ENCODE data around the gene SLC6A6.
"Not testable (repeated sequence)": the region's sequence is repeated elsewhere in the genome, so short reads cannot be mapped to it uniquely, and the experiment has no call there.

SLC6A6 gene

DNA sequence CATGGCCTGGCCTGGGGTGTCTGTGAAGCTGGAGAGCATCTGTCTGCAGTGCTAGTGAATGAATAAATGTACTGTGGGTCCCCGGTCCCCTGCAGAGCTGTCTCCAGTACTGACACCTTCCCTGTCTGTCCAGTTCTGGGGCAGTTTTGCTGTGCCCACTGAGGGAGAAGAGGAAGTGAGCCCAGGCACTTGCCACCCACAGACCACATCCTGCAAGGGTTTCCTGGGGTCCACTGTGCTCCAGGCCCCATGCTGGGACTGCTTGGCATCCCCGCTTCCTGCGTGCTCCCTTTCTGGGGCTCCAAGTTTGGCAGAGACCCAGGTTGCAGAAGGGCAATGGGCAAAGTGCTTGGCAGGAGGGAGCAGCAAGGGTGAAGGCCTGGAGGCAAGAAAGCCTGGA, 4.9 kb upstream of the SLC6A6 start:
- in situ Hi-C loops (cut with MboI; ENCODE audit: low sequenced_read_pairs): no loop called here

DNA sequence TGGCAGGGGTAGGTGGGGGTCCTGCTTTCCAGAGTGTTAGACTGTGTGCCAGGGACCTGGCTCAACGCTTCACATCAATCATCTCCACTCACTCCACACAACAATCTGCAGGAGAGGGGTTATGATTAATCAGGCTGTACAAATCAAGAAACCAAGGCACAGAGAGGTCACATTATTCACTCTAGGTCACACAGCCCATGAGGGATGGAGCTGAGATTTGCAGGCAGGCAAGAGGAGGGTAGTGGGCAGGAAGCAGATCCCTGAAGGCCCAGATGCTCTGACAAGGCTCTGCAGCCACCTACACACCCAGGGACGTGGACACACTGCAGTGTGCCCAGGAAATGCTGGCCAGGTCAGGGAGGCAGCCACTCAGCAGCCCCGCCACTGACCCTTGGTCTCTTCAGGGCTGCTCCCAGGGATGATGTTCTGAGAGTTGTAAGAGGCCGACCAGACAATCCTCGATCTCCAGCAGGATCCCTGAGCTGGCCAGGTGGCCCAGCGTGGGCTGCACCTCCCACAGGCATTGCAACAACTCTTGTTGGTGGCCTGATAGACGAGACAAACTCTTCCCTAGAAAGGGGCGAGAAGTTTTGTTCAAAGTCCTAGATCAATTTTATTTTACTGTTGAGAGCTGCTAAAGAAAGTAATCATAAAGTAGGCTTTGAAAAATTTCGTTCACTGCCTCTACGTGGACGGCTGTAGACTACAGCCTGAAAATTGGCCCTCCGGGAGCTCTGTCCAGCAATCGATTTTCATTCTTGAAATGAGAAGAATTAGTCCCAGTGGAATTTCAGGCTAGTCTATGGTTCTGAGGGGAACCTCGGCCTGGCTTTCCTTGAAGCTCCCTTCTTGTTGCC, 4.2 kb upstream of the SLC6A6 start:
- in situ Hi-C loops (cut with MboI; ENCODE audit: low sequenced_read_pairs): no loop called here

DNA sequence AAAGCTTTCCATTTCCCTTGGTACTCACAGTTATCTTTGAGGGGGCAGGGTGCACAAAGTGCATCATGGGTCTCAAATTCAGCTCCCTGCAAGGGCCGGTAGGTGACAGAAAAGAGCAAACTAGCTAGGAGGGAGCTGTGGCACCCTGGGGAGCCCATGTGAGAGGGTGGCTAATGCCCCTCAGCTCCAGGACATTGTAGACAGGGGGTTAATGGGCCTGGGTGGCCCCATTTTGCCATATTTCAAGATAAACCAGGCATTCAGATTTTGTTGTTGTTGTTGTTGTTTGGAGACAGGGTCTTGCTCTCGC, 3.7 kb upstream of the SLC6A6 start:
- in situ Hi-C loops (cut with MboI; ENCODE audit: low sequenced_read_pairs): no loop called here

DNA sequence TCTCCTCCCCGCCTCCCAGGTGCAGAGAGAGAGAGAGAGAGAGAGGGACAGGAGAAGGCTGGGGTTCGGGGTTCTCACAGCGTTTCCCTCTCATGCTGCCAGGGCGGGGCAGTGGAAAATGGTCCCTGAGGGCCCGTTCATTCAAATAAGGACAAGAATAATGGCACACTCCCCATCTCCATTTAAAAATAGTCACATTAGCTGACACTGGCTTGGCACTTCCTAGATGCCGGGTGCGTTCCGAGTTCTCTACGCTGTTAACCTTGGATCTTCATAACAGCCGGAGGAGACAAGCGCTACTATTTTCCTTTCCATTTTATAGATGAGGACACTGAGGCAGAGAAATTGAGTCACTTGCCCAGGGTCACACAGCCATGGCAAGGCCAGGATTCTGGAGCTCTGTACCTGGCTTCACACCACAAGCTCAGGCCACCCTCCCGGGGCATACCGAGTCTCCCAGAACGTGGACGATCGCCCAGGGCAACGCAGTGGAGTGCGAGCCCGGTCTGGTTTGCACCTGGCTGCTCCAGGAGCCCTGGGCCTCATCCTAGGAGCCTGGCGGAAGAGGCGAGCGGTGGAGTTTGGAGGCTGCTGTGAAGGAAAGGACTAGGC, 608 bp upstream of the SLC6A6 start:
- in situ Hi-C loops (cut with MboI; ENCODE audit: low sequenced_read_pairs): no loop called here

GRCh38 chr3:14403619-14404155, 1.3 kb downstream of the SLC6A6 start:
- in situ Hi-C loops (cut with MboI; ENCODE audit: low sequenced_read_pairs): no loop called here

- in situ Hi-C loops (cut with MboI; ENCODE audit: low sequenced_read_pairs): no loop called here
Observed at GRCh38 chr3:14404186-14404585, 1.8 kb downstream of the SLC6A6 start.

DNA sequence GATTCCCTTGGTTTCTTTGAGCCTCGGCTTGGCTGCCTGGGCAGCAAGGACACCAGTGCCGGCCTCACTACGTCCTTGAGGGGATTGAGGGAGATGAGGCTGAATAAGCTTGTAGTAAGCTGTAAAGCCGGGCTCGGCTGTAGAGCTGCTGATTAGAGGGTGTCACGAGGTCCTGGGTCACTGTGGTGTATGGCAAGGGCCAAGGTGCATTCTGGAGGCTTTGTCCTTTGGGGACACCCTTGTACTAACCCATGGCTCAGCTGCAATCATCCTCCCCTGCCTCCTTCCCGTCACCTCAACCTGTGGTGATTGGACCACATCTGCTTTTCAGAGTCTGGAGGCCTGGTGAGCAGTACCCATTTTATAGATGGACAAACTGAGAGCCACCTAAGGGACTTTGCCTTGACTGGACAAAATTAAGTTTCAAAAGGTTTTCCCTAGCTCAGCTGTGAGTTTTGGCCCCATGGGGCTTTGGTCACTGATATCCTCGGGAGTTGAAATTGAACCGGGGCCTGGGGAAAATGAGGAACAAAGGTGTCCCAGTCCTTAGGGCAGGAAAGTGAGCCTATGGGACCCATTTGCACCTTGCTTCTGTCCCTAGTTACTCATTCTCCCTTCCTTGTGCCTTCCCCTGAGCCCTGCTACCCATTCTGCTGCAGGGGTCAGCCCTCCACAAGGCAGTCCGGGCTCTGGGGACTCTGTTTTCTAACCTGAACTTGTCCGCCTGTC, 2.4 kb downstream of the SLC6A6 start:
- in situ Hi-C loops (cut with MboI; ENCODE audit: low sequenced_read_pairs): no loop called here

- in situ Hi-C loops (cut with MboI; ENCODE audit: low sequenced_read_pairs): no loop called here
Observed at GRCh38 chr3:14405360-14406238, 3.2 kb downstream of the SLC6A6 start.

- in situ Hi-C loops (cut with MboI; ENCODE audit: low sequenced_read_pairs): no loop called here
Observed at GRCh38 chr3:14406336-14406735, 3.9 kb downstream of the SLC6A6 start.

DNA sequence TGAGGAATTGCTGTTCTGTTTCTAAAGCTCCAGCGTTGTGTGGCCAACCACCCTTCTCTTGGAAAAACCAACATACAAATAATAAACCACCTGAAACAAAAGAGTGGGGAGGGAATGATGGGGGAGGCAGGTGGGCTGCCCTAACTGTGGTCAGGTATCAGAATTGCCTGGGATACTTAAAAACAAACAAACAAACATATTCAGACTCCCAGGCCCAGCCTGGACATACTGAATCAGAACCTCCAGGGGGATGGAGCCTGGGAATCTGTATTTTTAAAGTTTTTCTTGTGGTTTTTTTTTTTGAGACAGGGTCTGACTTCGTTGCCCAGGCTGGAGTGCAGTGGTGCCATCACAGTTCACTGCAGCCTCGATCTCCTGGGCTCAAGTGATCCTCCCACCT, 4.4 kb downstream of the SLC6A6 start:
- in situ Hi-C loops (cut with MboI; ENCODE audit: low sequenced_read_pairs): no loop called here

DNA sequence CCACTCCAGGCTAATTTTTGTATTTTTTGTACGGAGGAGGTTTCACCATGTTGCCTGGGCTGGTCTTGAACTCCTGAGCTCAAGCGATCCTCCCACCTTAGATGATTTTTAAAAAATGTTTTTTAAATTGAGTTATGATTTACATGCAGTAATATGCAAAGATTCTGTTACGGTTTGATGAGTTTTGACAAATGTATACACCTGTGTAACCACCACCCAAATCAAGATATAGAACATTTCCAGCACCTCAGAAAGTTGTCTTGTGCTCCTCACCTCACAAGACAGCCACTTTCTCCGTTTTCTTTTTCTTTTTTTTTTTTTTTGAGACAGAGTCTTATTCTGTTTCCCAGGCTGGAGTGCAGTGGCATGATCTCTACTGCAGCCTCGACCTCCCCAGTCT, 4.8 kb downstream of the SLC6A6 start:
- in situ Hi-C loops (cut with MboI; ENCODE audit: low sequenced_read_pairs): no loop called here

GRCh38 chr3:14409779-14410063, 7.3 kb downstream of the SLC6A6 start:
- in situ Hi-C loops (cut with MboI; ENCODE audit: low sequenced_read_pairs): not testable (repeated sequence)

GRCh38 chr3:14410106-14410502, 7.7 kb downstream of the SLC6A6 start:
- in situ Hi-C loops (cut with MboI; ENCODE audit: low sequenced_read_pairs): no loop called here

- in situ Hi-C loops (cut with MboI; ENCODE audit: low sequenced_read_pairs): no loop called here
Observed at GRCh38 chr3:14410503-14411165, 8.2 kb downstream of the SLC6A6 start.

- in situ Hi-C loops (cut with MboI; ENCODE audit: low sequenced_read_pairs): no loop called here
Observed at GRCh38 chr3:14411166-14411526, 8.7 kb downstream of the SLC6A6 start.

DNA sequence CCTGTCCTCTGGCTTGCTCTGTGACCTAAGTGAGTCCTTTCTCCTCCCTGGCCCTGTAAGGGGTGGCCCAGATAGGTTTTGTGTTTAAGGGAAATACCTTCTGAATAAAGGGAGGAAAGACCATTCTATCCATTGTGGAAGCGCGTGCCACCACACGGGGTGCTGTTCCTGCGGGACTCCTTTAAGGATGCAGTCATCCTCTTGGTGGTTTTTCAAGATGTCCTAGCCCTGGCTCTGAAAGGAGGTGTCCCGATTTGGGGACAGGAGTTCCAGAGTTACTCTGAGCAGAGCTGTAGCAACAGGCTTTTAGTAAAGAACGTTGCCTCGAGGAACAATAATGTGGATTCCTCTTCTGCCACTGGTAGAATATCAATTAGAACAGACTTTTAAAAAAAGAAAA, 9.6 kb downstream of the SLC6A6 start:
- in situ Hi-C loops (cut with MboI; ENCODE audit: low sequenced_read_pairs): no loop called here

DNA sequence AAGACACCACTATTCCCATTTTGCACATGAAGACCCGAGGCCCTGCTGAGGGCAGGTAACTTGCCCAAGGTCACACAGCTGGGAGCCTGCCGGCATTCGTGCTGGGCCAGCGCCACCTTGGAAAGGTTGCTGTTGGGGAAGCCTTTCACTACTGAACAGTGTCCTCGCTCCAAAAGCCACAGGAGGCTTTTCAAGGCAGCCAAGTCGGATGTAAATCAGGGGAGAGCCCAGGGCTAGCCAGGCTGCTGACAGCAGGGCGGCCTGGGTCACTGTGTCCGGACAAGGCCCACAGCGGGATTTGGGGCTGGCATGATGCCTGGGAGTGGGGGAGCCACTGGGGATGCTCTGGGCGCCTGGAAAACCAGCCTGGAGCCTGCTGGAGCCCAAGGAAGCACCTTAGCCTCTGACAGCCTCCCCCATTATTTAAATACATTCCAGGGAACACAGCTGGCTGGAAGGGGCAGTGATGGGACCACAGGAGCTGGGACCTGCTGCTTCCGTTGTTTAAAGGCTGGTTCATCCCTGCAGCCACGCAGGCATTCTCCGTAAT, 10.5 kb downstream of the SLC6A6 start:
- in situ Hi-C loops (cut with MboI; ENCODE audit: low sequenced_read_pairs): no loop called here

- in situ Hi-C loops (cut with MboI; ENCODE audit: low sequenced_read_pairs): no loop called here
Observed at GRCh38 chr3:14413381-14414071, 11.1 kb downstream of the SLC6A6 start.

GRCh38 chr3:14414846-14415464, 12.5 kb downstream of the SLC6A6 start:
- in situ Hi-C loops (cut with MboI; ENCODE audit: low sequenced_read_pairs): no loop called here
